Natural killer cell (primary cell): ENCODE results near the gene OAS3. TPM values are rescaled to one million over a fixed set of nuclear protein-coding genes. Genes with fewer than 3 reads are reported as not detected.
"Not testable (repeated sequence)": the region's sequence is repeated elsewhere in the genome, so short reads cannot be mapped to it uniquely, and the experiment has no call there.

ENCODE experiments used
- ATAC-seq, 3 donors: fragments of 150-1000 bp in 2 of 3; fragments of 200-7000 bp in 1 of 3; cut with Tn5 transposase; 1 replicate in 1 of 3; 2 replicates in 2 of 3; pipeline ENCODE4 v1.10.0; 2021; ENCODE audit warnings: mild to moderate bottlenecking in 2 of 3, moderate library complexity in 2 of 3
- DNase-seq, 2 donors: peaks; one replicate each; pipeline versions ENCODE4 v3.0.0 to v3.0.0-alpha.2; 2013 to 2021; ENCODE audit warnings: mixed read lengths in 1 of 2
- H3K27ac ChIP-seq: one replicate; pipeline ENCODE4 v1.5.1; 2013; ENCODE audit warnings: mild to moderate bottlenecking, low read length
- H3K27me3 ChIP-seq: one replicate; pipeline ENCODE4 v1.6.1; 2013; ENCODE audit warnings: low read length; ENCODE audit not compliant: control insufficient read depth, insufficient read depth
- H3K36me3 ChIP-seq: one replicate; pipeline ENCODE4 v1.6.1; 2013; ENCODE audit warnings: low read length; ENCODE audit not compliant: control insufficient read depth, insufficient read depth
- H3K4me1 ChIP-seq: one replicate; pipeline ENCODE4 v1.6.1; 2013; ENCODE audit warnings: low read length; ENCODE audit not compliant: control insufficient read depth, insufficient read depth
- H3K4me3 ChIP-seq: one replicate; pipeline ENCODE4 v1.5.1; 2013; ENCODE audit warnings: low read length
- H3K9me3 ChIP-seq: one replicate; pipeline ENCODE4 v1.6.1; 2013; ENCODE audit warnings: low read length; ENCODE audit not compliant: control insufficient read depth, insufficient read depth
- H3K27ac Mint-ChIP-seq, 2 donors: one replicate each; pipeline ENCODE4 v1.8.0; 2022; ENCODE audit warnings: mild to moderate bottlenecking in 2 of 2, mixed read lengths in 2 of 2, moderate library complexity in 1 of 2
- H3K27me3 Mint-ChIP-seq, 2 donors: one replicate each; pipeline ENCODE4 v1.8.0; 2022; ENCODE audit warnings: low read depth in 2 of 2, mixed read lengths in 2 of 2
- H3K36me3 Mint-ChIP-seq: one replicate; pipeline ENCODE4 v1.8.0; 2022; ENCODE audit warnings: mixed read lengths
- H3K4me1 Mint-ChIP-seq, 2 donors: one replicate each; pipeline ENCODE4 v1.8.0; 2022; ENCODE audit warnings: mixed read lengths in 2 of 2
- H3K4me3 Mint-ChIP-seq: one replicate; pipeline ENCODE4 v1.8.0; 2022; ENCODE audit warnings: mild to moderate bottlenecking, moderate library complexity, mixed read lengths
- H3K9me3 Mint-ChIP-seq, 2 donors: one replicate each; pipeline ENCODE4 v1.8.0; 2022; ENCODE audit warnings: mixed read lengths in 2 of 2
- CTCF ChIP-seq: fragments of 200-600 bp; IDR thresholded peaks from one replicate; pipeline ENCODE4 v1.8.0; 2022; ENCODE audit warnings: antibody characterized with exemption
- WGBS: methylation state at CpG from one replicate; pipeline ENCODE4 v1.1.7; 2013; ENCODE audit warnings: missing lambda C conversion rate; ENCODE audit not compliant: insufficient coverage; 5-methylcytosine and 5-hydroxymethylcytosine counted together
- intact Hi-C: fragments of 100-400 bp; cut with micrococcal nuclease; formaldehyde crosslinking; loops from one replicate; pipeline ENCODE4 v1.14.2; 2022
- total RNA-seq, 4 donors: library from RNA; stranded (reverse); fragments of 120-200 nt in 1 of 4; gene quantifications; one replicate each; pipeline versions ENCODE4 v1.2.3 to v1.2.4, GENCODE V29; 2013 to 2022

Gene OAS3
- total RNA-seq, 3 donors from 2014 or later (not counting 1 experiment from before 2014, with no cell fraction given), result 8.5 to 24.7 (median 15.4) TPM

GRCh38 chr12:112919121-112919520 is 19.2 kb upstream of the OAS3 start:
- no peak for TF ChIP-seq CTCF
- Histone ChIP-seq H3K36me3 (peaks cover 36% of the 10 kb centered on the region), H3K4me1 (no peaks in the 10 kb centered on the region), H3K27me3 (no peaks in the 10 kb centered on the region), H3K4me3 (no peak overlapping the region), H3K27ac (no peak overlapping the region), H3K9me3 (no peaks in the 10 kb centered on the region)
- Mint-ChIP-seq H3K4me3 (no peak overlapping the region), H3K36me3 (peaks cover 24% of the 10 kb centered on the region), H3K4me1 (peaks cover 0 to 15% of the 10 kb centered on the region in 2 donors), H3K27ac (no peak overlapping the region), H3K9me3 (no peaks in the 10 kb centered on the region), H3K27me3 (no peaks in the 10 kb centered on the region)
- intact Hi-C loops, result no loop called here
- DNase-seq (no peak), ATAC-seq (no peak)
- WGBS, result 95% methylated on average over 6 of the region's 6 CpGs

GRCh38 chr12:112924986-112925385 is 13.3 kb upstream of the OAS3 start:
- 42% methylated on average over 7 of the region's 7 CpGs for WGBS
- Histone ChIP-seq H3K4me1 (no peaks in the 10 kb centered on the region), H3K36me3 (peaks cover 2% of the 10 kb centered on the region), H3K27me3 (no peaks in the 10 kb centered on the region), H3K27ac (no peak overlapping the region), H3K9me3 (no peaks in the 10 kb centered on the region), H3K4me3 (no peak overlapping the region)
- intact Hi-C loops, result no loop called here
- DNase-seq (no peak), ATAC-seq (no peak)
- Mint-ChIP-seq H3K4me1 (peaks cover 4 to 5% of the 10 kb centered on the region in 2 donors), H3K9me3 (peaks cover 2 to 3% of the 10 kb centered on the region in 2 donors), H3K27me3 (no peaks in the 10 kb centered on the region), H3K36me3 (no peaks in the 10 kb centered on the region), H3K4me3 (no peak overlapping the region), H3K27ac (no peak overlapping the region)
- no peak for TF ChIP-seq CTCF

- not testable (repeated sequence) for DNase-seq, H3K27ac Mint-ChIP-seq
Measured at GRCh38 chr12:112926416-112927033, 11.7 kb upstream of the OAS3 start.

GRCh38 chr12:112927475-112927874 is 10.8 kb upstream of the OAS3 start:
- WGBS, result 62% methylated on average over 3 of the region's 3 CpGs
- ATAC-seq (no peak), DNase-seq (no peak)
- Histone ChIP-seq H3K4me3 (no peak overlapping the region), H3K27me3 (no peaks in the 10 kb centered on the region), H3K4me1 (no peaks in the 10 kb centered on the region), H3K27ac (no peak overlapping the region), H3K36me3 (no peaks in the 10 kb centered on the region), H3K9me3 (no peaks in the 10 kb centered on the region)
- Mint-ChIP-seq H3K36me3 (no peaks in the 10 kb centered on the region), H3K4me1 (peaks cover 4 to 5% of the 10 kb centered on the region in 2 donors), H3K27ac (no peak overlapping the region), H3K9me3 (peaks cover 2 to 3% of the 10 kb centered on the region in 2 donors), H3K4me3 (no peak overlapping the region), H3K27me3 (no peaks in the 10 kb centered on the region)
- no peak for TF ChIP-seq CTCF
- intact Hi-C loops, result no loop called here

More at GRCh38 chr12:112926416-112927033, 11.7 kb upstream of the OAS3 start:
- 59% methylated on average over 6 of the region's 7 CpGs for WGBS
- H3K4me3 Mint-ChIP-seq, H3K4me1 ChIP-seq, H3K27me3 Mint-ChIP-seq, intact Hi-C loops, H3K27me3 ChIP-seq, H3K9me3 ChIP-seq, H3K36me3 ChIP-seq, H3K36me3 Mint-ChIP-seq, H3K4me3 ChIP-seq, H3K4me1 Mint-ChIP-seq, H3K9me3 Mint-ChIP-seq, ATAC-seq, H3K27ac ChIP-seq: not testable (repeated sequence)
